Measurements from ENCODE around the gene SPATA13. TPM values are rescaled to one million over a fixed set of nuclear protein-coding genes. Genes with fewer than 3 reads are reported as not detected.
"Not testable (repeated sequence)": the region's sequence is repeated elsewhere in the genome, so short reads cannot be mapped to it uniquely, and the experiment has no call there.

SPATA13 gene
- total and polyA plus RNA-seq, 2 donors (not counting 3 experiments of a cell fraction or from before 2014, with no cell fraction given): 6.6 to 12.9 TPM

DNA sequence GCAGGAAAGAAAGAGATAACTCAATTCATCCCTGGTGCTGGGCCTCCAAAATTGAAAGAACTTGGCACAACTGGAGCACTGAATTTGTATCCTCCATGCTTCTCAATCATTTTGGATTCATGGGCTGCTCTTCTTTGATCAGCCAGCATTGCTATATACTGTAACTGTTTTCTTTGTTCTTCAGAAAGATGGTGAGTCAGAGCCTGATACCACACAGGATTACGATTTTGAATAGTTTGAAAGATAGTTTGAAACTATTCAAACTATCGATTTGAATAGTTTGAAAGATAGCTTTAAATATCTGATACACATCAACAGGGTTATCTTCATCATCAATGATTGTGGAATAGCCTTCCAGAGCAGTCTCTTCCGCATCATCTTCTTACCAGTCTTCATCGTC lies 38.5 kb upstream of the SPATA13 start:
- DNase-seq (ENCODE audit: low read depth, low spot score); H3K9ac ChIP-seq (replicated peaks; ENCODE audit: extremely low read depth, insufficient read depth, low read length); H3K27ac ChIP-seq (ENCODE audit: insufficient read depth, low read depth, low read length); H3K36me3 ChIP-seq (ENCODE audit: control insufficient read depth in 2 of 2, extremely low read depth in 1 of 2, insufficient read depth in 2 of 2, low read length in 2 of 2); H3K27me3 ChIP-seq (ENCODE audit: control insufficient read depth in 2 of 2, insufficient read depth in 2 of 2, low read length in 2 of 2); H4K20me1 ChIP-seq (replicated peaks; ENCODE audit: control insufficient read depth, extremely low read depth, insufficient read depth, low read length); H3K79me2 ChIP-seq (ENCODE audit: control insufficient read depth, insufficient read depth, low read length); BruUV-seq (replicated peaks); H3K4me2 ChIP-seq (ENCODE audit: insufficient read depth, low read length); POLR2A ChIA-PET; H3K4me3 ChIP-seq (replicated peaks in 1 of 3; ENCODE audit: insufficient read depth in 1 of 3, low read depth in 1 of 3, low read length in 3 of 3); H3K9me3 ChIP-seq (replicated peaks; ENCODE audit: control insufficient read depth, insufficient read depth, low read length); dilution Hi-C loops (cut with MboI; ENCODE audit: extremely low pct_ligation_motif_present, low sequenced_read_pairs); intact Hi-C loops (cut with micrococcal nuclease); H3K9me1 ChIP-seq (replicated peaks; ENCODE audit: control insufficient read depth, extremely low read depth, insufficient read depth, low read length); H2AFZ ChIP-seq (ENCODE audit: low read depth, low read length); FAIRE-seq: not testable (repeated sequence)
- TF ChIP-seq FOS (IDR thresholded peaks at IDR 0.05; ENCODE audit: borderline replicate concordance, insufficient read depth, low read length): peak; percentile 43
- CTCF ChIA-PET: interaction anchor here (0.7 to 1.2 kb wide), 2 partner anchors 14 to 15 kb away, joined by 3 read pairs; no protein-coding TSS in a partner anchor
- H3K4me1 ChIP-seq (ENCODE audit: control insufficient read depth, extremely low read depth, insufficient read depth, low read length): peaks cover 14% of the 10 kb centered on the region

DNA sequence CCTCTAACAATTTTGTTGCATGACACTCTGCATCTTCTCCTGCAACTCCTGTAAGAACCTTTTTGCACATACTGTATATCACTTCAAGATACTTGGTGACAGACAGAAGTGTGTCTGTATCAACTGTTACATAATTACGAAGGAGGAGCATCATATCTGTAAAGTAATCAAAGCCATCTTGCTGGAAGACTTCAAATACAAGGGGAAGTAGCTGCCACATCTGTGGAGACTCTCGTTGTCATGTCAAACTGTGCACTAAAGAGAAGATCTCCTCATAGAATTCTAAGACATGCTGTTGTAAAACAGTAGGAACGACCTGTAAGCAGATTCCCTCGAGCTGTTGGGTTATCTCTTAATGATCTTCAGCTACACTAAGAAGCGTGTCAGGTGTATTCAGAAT lies 38.0 kb upstream of the SPATA13 start:
- Histone ChIP-seq H3K36me3 (ENCODE audit: control insufficient read depth in 2 of 2, extremely low read depth in 1 of 2, insufficient read depth in 2 of 2, low read length in 2 of 2) (no peaks in the 10 kb centered on the region), H4K20me1 (replicated peaks; ENCODE audit: control insufficient read depth, extremely low read depth, insufficient read depth, low read length) (no peaks in the 10 kb centered on the region), H3K9ac (replicated peaks; ENCODE audit: extremely low read depth, insufficient read depth, low read length) (no peak overlapping the region), H3K9me1 (replicated peaks; ENCODE audit: control insufficient read depth, extremely low read depth, insufficient read depth, low read length) (no peaks in the 10 kb centered on the region), H3K9me3 (replicated peaks; ENCODE audit: control insufficient read depth, insufficient read depth, low read length) (no peaks in the 10 kb centered on the region), H3K79me2 (ENCODE audit: control insufficient read depth, insufficient read depth, low read length) (no peaks in the 10 kb centered on the region), H3K27ac (ENCODE audit: insufficient read depth, low read depth, low read length) (no peak overlapping the region), H3K4me2 (ENCODE audit: insufficient read depth, low read length) (no peak overlapping the region), H2AFZ (ENCODE audit: low read depth, low read length) (no peak overlapping the region), H3K4me3 (replicated peaks in 1 of 3; ENCODE audit: insufficient read depth in 1 of 3, low read depth in 1 of 3, low read length in 3 of 3) (no peak overlapping the region), H3K4me1 (ENCODE audit: control insufficient read depth, extremely low read depth, insufficient read depth, low read length) (peaks cover 14% of the 10 kb centered on the region), H3K27me3 (ENCODE audit: control insufficient read depth in 2 of 2, insufficient read depth in 2 of 2, low read length in 2 of 2) (peaks cover 0 to 4% of the 10 kb centered on the region in 2 experiments)
- intact Hi-C loops (cut with micrococcal nuclease) (no loop called here), dilution Hi-C loops (cut with MboI; ENCODE audit: extremely low pct_ligation_motif_present, low sequenced_read_pairs) (no loop called here)
- FAIRE-seq (no peak), DNase-seq (ENCODE audit: low read depth, low spot score) (no peak)
- no TSS peak for BruUV-seq (replicated peaks)
- TF ChIP-seq, protein P1, sequence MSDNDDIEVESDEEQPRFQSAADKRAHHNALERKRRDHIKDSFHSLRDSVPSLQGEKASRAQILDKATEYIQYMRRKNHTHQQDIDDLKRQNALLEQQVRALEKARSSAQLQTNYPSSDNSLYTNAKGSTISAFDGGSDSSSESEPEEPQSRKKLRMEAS (IDR thresholded peaks at IDR 0.05; ENCODE audit: insufficient read depth, insufficient read length): no peak
- no peak for TF ChIP-seq FOS (IDR thresholded peaks at IDR 0.05; ENCODE audit: borderline replicate concordance, insufficient read depth, low read length)
- TF ChIP-seq POLR2A (IDR thresholded peaks at IDR 0.05; ENCODE audit: low read depth, low read length): no peak
- TF ChIP-seq EZH2 (IDR thresholded peaks at IDR 0.05; ENCODE audit: borderline replicate concordance, low read depth, low read length, severe bottlenecking): no peak
- no peak for TF ChIP-seq POLR2AphosphoS5 (IDR thresholded peaks at IDR 0.05; ENCODE audit: insufficient read depth, low read depth, low read length)
- no peak for TF ChIP-seq MYC (IDR thresholded peaks at IDR 0.05; ENCODE audit: low read depth, low read length)
- TF ChIP-seq, protein P2, sequence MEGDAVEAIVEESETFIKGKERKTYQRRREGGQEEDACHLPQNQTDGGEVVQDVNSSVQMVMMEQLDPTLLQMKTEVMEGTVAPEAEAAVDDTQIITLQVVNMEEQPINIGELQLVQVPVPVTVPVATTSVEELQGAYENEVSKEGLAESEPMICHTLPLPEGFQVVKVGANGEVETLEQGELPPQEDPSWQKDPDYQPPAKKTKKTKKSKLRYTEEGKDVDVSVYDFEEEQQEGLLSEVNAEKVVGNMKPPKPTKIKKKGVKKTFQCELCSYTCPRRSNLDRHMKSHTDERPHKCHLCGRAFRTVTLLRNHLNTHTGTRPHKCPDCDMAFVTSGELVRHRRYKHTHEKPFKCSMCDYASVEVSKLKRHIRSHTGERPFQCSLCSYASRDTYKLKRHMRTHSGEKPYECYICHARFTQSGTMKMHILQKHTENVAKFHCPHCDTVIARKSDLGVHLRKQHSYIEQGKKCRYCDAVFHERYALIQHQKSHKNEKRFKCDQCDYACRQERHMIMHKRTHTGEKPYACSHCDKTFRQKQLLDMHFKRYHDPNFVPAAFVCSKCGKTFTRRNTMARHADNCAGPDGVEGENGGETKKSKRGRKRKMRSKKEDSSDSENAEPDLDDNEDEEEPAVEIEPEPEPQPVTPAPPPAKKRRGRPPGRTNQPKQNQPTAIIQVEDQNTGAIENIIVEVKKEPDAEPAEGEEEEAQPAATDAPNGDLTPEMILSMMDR (IDR thresholded peaks at IDR 0.05; ENCODE audit: extremely low read depth in 1 of 2, insufficient read depth in 1 of 2, low read depth in 1 of 2, low read length in 2 of 2): no peak
- TF ChIP-seq GATA2 (IDR thresholded peaks at IDR 0.05; ENCODE audit: insufficient read depth, insufficient read length, low read depth, low read length): no peak
- no peak for TF ChIP-seq JUN (IDR thresholded peaks at IDR 0.05; ENCODE audit: borderline replicate concordance, insufficient read depth, insufficient read length, low read depth)
- CTCF ChIA-PET: no interaction called here
- POLR2A ChIA-PET: no interaction called here

All from endothelial cell of umbilical vein (primary cell).